AG04450 (cell line): ENCODE data around the gene HSD17B8. TPM values are rescaled to one million over a fixed set of nuclear protein-coding genes. Genes with fewer than 3 reads are reported as not detected.

Experiments
- CTCF ChIA-PET: fragments of 300-600, 350-600 bp; formaldehyde crosslinking; extraction: SDS; loops from one replicate; lab custom pipeline; 2022; ENCODE audit warnings: antibody characterized with exemption, inconsistent platforms; lab: Charles Lee
- POLR2A ChIA-PET: fragments of 350-600 bp; formaldehyde crosslinking; extraction: SDS; loops from one replicate; lab custom pipeline; 2021; ENCODE audit warnings: antibody characterized with exemption, inconsistent platforms; lab: Yijun Ruan, JAX
- DNase-seq: peaks from one replicate; pipeline ENCODE4 v3.0.0-alpha.2; 2011; ENCODE audit warnings: low read depth, low spot score
- H3K27ac ChIP-seq: one replicate; pipeline ENCODE4 v1.5.1; 2012; ENCODE audit warnings: low read depth, low read length, control low read depth
- H3K27me3 ChIP-seq: one replicate; pipeline ENCODE4 v1.6.0; 2012; ENCODE audit warnings: low read length; ENCODE audit not compliant: control insufficient read depth, insufficient read depth
- H3K4me3 ChIP-seq: 2 replicates; pipeline ENCODE4 v1.5.1; 2011; ENCODE audit warnings: mild to moderate bottlenecking, low read depth, low read length, control low read depth
- H3K9me3 ChIP-seq: 2 replicates; pipeline ENCODE4 v1.5.1; 2012; ENCODE audit warnings: low read length; ENCODE audit not compliant: control insufficient read depth, insufficient read depth
- polyA plus RNA-seq: library from polyadenylated mRNA; depleted of rRNA; stranded (reverse); fragments of >200 nt; gene quantifications from 2 replicates; pipeline ENCODE4 v1.2.3, GENCODE V29; 2011
- TF ChIP-seq, protein P1 (sequence below): IDR thresholded peaks from 2 replicates; pipeline ENCODE4 v1.5.1; 2011; ENCODE audit warnings: low read depth, low read length, control low read depth, inconsistent platforms

Gene HSD17B8
- polyA plus RNA-seq, 1 experiment: 4.9 TPM

DNA sequence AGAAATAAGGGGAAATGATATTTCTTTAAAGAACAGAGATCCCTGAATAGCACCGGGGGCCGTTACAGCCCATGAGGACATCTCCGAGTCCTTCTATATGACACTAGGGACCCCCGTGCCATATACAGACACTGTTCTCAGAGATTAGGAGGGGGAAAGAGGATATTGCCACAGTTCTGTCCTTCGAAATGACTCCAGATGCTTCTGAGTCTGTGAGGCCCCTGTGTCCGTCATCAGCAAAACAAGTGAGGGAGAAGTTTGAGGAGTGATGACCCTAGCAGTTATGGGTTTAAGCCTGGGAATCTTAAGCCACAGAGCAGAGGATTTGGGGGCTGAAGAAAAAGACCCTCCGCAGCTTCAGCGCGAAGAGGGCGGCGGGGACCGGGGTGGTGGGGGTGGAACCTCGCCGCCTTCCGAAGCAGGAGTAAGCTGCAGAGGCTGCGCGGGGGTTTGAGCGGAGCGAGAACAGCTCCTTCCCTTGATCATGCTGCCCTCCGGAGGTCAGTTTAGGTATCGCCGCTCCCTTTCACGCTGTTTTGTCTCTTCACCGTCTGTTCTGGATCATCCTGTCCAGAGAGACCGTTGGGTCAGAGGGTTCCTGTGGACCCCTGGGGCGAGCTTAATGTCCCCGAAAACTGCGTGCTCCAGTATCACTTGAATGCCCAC is 43.7 kb downstream of the HSD17B8 start:
- TF ChIP-seq, protein P1, sequence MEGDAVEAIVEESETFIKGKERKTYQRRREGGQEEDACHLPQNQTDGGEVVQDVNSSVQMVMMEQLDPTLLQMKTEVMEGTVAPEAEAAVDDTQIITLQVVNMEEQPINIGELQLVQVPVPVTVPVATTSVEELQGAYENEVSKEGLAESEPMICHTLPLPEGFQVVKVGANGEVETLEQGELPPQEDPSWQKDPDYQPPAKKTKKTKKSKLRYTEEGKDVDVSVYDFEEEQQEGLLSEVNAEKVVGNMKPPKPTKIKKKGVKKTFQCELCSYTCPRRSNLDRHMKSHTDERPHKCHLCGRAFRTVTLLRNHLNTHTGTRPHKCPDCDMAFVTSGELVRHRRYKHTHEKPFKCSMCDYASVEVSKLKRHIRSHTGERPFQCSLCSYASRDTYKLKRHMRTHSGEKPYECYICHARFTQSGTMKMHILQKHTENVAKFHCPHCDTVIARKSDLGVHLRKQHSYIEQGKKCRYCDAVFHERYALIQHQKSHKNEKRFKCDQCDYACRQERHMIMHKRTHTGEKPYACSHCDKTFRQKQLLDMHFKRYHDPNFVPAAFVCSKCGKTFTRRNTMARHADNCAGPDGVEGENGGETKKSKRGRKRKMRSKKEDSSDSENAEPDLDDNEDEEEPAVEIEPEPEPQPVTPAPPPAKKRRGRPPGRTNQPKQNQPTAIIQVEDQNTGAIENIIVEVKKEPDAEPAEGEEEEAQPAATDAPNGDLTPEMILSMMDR: peak; percentile 92
- ChIA-PET CTCF (interaction anchor here (0.6 to 4.7 kb wide), 44 partner anchors 8 to 409 kb away, joined by 3 to 72 read pairs (median 4); partner anchors contain the start of genes COL11A2, HLA-DMA, PSMB9 and RING1), POLR2A (interaction anchor here (0.7 to 3.7 kb wide), 8 partner anchors 12 to 362 kb away, joined by 3 to 52 read pairs (median 8); partner anchors contain the start of genes B3GALT4, HSD17B8, RING1 and RPS18)
- peaks cover 2% of the 10 kb centered on the region for H3K27me3 ChIP-seq
- peak overlapping the region; percentile 67 for H3K4me3 ChIP-seq
- DNase-seq: peak; percentile 66
- no peaks in the 10 kb centered on the region for H3K9me3 ChIP-seq
- H3K27ac ChIP-seq: peak overlapping the region; percentile 97

DNA sequence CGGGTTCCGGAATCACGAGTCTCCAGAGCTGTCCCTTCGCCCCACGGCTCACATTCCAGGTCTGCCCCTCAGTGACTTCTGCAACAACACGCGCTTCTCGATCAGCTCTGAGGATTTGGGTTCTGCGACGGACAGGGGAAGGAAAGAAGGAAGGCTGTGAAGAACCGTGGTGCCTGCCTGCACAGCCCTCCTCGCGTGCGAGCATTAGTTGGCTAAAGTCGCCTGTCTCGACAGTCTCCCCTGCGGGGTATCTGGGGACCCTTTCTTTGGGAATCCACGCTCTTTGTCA is 44.1 kb downstream of the HSD17B8 start:
- ChIA-PET CTCF (interaction anchor here (0.6 to 4.7 kb wide), 30 partner anchors 13 to 410 kb away, joined by 3 to 72 read pairs (median 5); partner anchors contain the start of genes HLA-DMA, RING1 and TAP2), POLR2A (interaction anchor here (0.7 to 3.7 kb wide), 7 partner anchors 12 to 362 kb away, joined by 3 to 52 read pairs (median 10); partner anchors contain the start of genes B3GALT4, HSD17B8, RING1 and RPS18)
- DNase-seq: no peak
- TF ChIP-seq, protein P1: no peak
- H3K9me3 ChIP-seq: no peaks in the 10 kb centered on the region
- H3K27ac ChIP-seq: peak overlapping the region; percentile 97
- H3K27me3 ChIP-seq: peaks cover 2% of the 10 kb centered on the region
- peak overlapping the region; percentile 67 for H3K4me3 ChIP-seq

DNA sequence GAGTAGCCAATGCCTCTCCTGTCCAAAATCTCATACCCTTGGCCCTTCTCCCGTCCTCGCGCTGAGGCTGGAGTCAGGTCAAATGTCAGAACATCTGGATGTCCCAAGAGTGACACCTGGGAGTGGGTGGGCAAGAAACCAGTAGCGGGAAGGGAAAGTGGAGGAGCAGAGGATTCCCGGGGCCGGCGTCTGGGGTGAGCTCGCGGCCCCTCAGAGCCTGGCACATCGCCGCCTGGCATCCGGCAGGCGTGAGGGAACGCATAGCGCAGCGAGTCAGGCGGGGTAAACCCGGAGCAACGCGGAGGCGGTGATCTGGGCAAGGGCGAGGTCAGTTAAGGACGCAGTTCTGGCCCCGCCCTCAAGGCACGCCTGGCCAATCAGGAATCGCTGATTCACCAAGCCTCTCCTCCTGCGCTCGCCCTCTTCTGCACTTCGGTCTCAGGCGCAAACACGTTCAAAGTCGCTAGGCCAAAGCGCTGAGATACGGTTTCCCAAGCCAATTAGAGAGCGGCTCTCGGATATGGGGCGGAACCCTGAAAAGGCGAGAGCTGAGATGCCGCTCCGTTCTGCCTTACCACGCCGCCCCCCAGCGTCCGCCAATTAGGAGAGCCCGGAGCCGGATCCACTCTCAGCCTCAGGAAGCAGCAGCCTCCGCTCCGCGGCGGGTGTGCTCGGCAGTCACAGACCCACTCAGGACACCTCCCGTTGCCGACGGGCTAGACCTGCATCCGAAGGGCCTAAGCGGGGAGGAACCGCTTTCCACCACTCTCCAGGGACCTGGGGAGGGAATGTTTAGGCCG is 44.7 kb downstream of the HSD17B8 start:
- Histone ChIP-seq H3K9me3 (no peaks in the 10 kb centered on the region), H3K27ac (peak overlapping the region; percentile 97), H3K4me3 (peak overlapping the region; percentile 80), H3K27me3 (no peaks in the 10 kb centered on the region)
- peak; percentile 98 for DNase-seq
- POLR2A ChIA-PET: interaction anchor here (0.6 to 3.7 kb wide), 9 partner anchors 11 to 363 kb away, joined by 3 to 52 read pairs (median 5); partner anchors contain the start of genes B3GALT4, HSD17B8, PFDN6 and RING1
- CTCF ChIA-PET: interaction anchor here (0.6 to 4.7 kb wide), 29 partner anchors 12 to 410 kb away, joined by 3 to 72 read pairs (median 5); partner anchors contain the start of genes HLA-DMA, RING1 and TAP2
- TF ChIP-seq, protein P1: peak; percentile 26; the same call in 1 of the 2 replicates

GRCh38 chr6:33249732-33250630 is 45.5 kb downstream of the HSD17B8 start:
- ChIA-PET POLR2A (interaction anchor here (0.6 to 3.7 kb wide), 8 partner anchors 10 to 278 kb away, joined by 3 to 52 read pairs (median 4); partner anchors contain the start of genes B3GALT4, HSD17B8, PFDN6 and RPS18), CTCF (interaction anchor here (1.1 to 4.7 kb wide), 7 partner anchors 14 to 382 kb away, joined by 3 to 72 read pairs (median 5); partner anchors contain the start of gene HLA-DMA)
- no peak for DNase-seq
- H3K27ac ChIP-seq: peak overlapping the region; percentile 95
- peak overlapping the region; percentile 80 for H3K4me3 ChIP-seq
- H3K27me3 ChIP-seq: no peaks in the 10 kb centered on the region
- TF ChIP-seq, protein P1: no peak
- H3K9me3 ChIP-seq: no peaks in the 10 kb centered on the region
